GM12878 (cell line): ENCODE results near the gene NRP2. TPM values are rescaled to one million over a fixed set of nuclear protein-coding genes. Genes with fewer than 3 reads are reported as not detected.

Source experiments
- ATAC-seq: fragments of 200-7000 bp; cut with Tn5 transposase; 3 replicates; pipeline ENCODE4 v1.9.1; 2020; ENCODE audit warnings: mild to moderate bottlenecking, moderate library complexity
- BruUV-seq: library from RNA; stranded (reverse); fragments of 400-500 nt; replicated peaks from 2 replicates; lab custom pipeline; 2021; lab: Mats Ljungman, UMichigan
- CTCF ChIA-PET: fragments of 300-600 bp; sonication (Branson Sonifier 250); formaldehyde crosslinking; extraction: SDS; loops from one replicate; lab custom pipeline; 2021; ENCODE audit warnings: inconsistent platforms; lab: Yijun Ruan, JAX
- POLR2A ChIA-PET: fragments of 350-600 bp; formaldehyde crosslinking; extraction: SDS; loops from one replicate; lab custom pipeline; 2021; ENCODE audit warnings: inconsistent platforms; lab: Charles Lee
- RAD21 ChIA-PET: fragments of 300-600 bp; sonication (Branson Sonifier 250); formaldehyde crosslinking; loops from one replicate; lab custom pipeline; 2023; ENCODE audit warnings: antibody characterized with exemption; ENCODE audit not compliant: unreplicated experiment; lab: Charles Lee
- SMC1A ChIA-PET: fragments of 300-600 bp; sonication (Branson Sonifier 250); formaldehyde crosslinking; loops from one replicate; lab custom pipeline; 2023; ENCODE audit not compliant: unreplicated experiment, uncharacterized antibody; lab: Charles Lee
- DNase-seq: peaks from one replicate; pipeline ENCODE4 v3.0.0-alpha.2; 2011; ENCODE audit warnings: low read depth, low spot score
- FAIRE-seq: peaks from 3 replicates; lab custom pipeline; 2011; peaks lifted over from hg19 to GRCh38; lab: Jason Lieb, UNC
- H2AFZ ChIP-seq: 2 replicates; pipeline ENCODE4 v1.6.0; 2011; ENCODE audit warnings: low read depth, low read length, control low read depth; ENCODE audit not compliant: control insufficient read depth
- H3K27ac ChIP-seq: 2 replicates; pipeline ENCODE4 v1.5.1; 2011; ENCODE audit warnings: control low read depth; ENCODE audit not compliant: control insufficient read depth, insufficient read depth
- H3K27me3 ChIP-seq, 2 experiments: replicated peaks in 1 of 2; 2 replicates each; pipeline versions ENCODE4 v1.6.0 to v1.6.1; 2011; ENCODE audit warnings: low read length in 1 of 2; ENCODE audit not compliant: control insufficient read depth in 2 of 2, insufficient read depth in 2 of 2
- H3K36me3 ChIP-seq, 2 experiments: 2 replicates each; pipeline ENCODE4 v1.5.1; 2011; ENCODE audit warnings: low read length in 1 of 2; ENCODE audit not compliant: control insufficient read depth in 2 of 2, insufficient read depth in 2 of 2
- H3K4me1 ChIP-seq: 2 replicates; pipeline ENCODE4 v1.6.1; 2011; ENCODE audit warnings: mild to moderate bottlenecking, low read length, moderate library complexity, mixed read lengths; ENCODE audit not compliant: control insufficient read depth, insufficient read depth
- H3K4me2 ChIP-seq: 2 replicates; pipeline ENCODE4 v1.6.0; 2011; ENCODE audit warnings: control low read depth; ENCODE audit not compliant: control insufficient read depth, insufficient read depth
- H3K4me3 ChIP-seq: fragments of 200-600 bp; sonication (generic); 2 replicates; pipeline ENCODE4 v1.5.1; 2016
- H3K79me2 ChIP-seq: 2 replicates; pipeline ENCODE4 v1.6.0; 2011; ENCODE audit warnings: low read length; ENCODE audit not compliant: control insufficient read depth, insufficient read depth
- H3K9ac ChIP-seq: 2 replicates; pipeline ENCODE4 v1.8.0; 2011; ENCODE audit warnings: low read length, control low read depth, mixed read lengths; ENCODE audit not compliant: control insufficient read depth, insufficient read depth
- H3K9me3 ChIP-seq: replicated peaks from 3 replicates; pipeline ENCODE4 v1.5.1; 2011; ENCODE audit warnings: mild to moderate bottlenecking, low read length; ENCODE audit not compliant: control insufficient read depth, insufficient read depth
- H4K20me1 ChIP-seq: 2 replicates; pipeline ENCODE4 v1.6.0; 2011; ENCODE audit not compliant: control insufficient read depth, insufficient read depth
- CBFB ChIP-seq: IDR thresholded peaks from 2 replicates; pipeline ENCODE4 v1.6.1; 2016; ENCODE audit warnings: antibody characterized with exemption, low read depth
- CEBPB ChIP-seq, 2 experiments: fragments of 150-350 bp in 1 of 2; IDR thresholded peaks; 2 replicates each; pipeline ENCODE4 v1.6.1; 2012 to 2014; ENCODE audit warnings: low read depth in 2 of 2, low read length in 2 of 2, borderline replicate concordance in 1 of 2, inconsistent platforms in 1 of 2
- HDAC6 ChIP-seq: fragments of 200-600 bp; sonication (generic); IDR thresholded peaks from one replicate; pipeline ENCODE4 v1.8.0; 2017; ENCODE audit warnings: antibody characterized with exemption; ENCODE audit not compliant: unreplicated experiment
- IKZF2 ChIP-seq, 2 experiments: fragments of 450-650 bp; IDR thresholded peaks; 2 replicates each; pipeline ENCODE4 v1.6.1; 2017; ENCODE audit warnings: mild to moderate bottlenecking in 2 of 2, moderate library complexity in 2 of 2
- WGBS: methylation state at CpG from one replicate; pipeline ENCODE4 v1.1.6; 2016; ENCODE audit warnings: low lambda C conversion rate; ENCODE audit not compliant: insufficient replicate concordance, insufficient coverage; ENCODE audit errors: missing lambda C conversion rate; 5-methylcytosine and 5-hydroxymethylcytosine counted together
- in situ Hi-C: fragments of 300-500 bp; cut with MboI; formaldehyde crosslinking; loops from 9 replicates; pipeline ENCODE4 v1.14.3; 2018; ENCODE audit warnings: mixed read lengths
- intact Hi-C: fragments of 100-400 bp; cut with micrococcal nuclease; formaldehyde crosslinking; loops from one replicate; pipeline ENCODE4 v1.14.2; 2022; ENCODE audit not compliant: unreplicated experiment
- polyA plus RNA-seq, 11 experiments: library from polyadenylated mRNA; depleted of rRNA in 4 of 11; unstranded in 6 of 11; stranded (reverse) in 5 of 11; fragments of >200 nt; fragmentation: Nextera tagmentation in 4 of 11; fragmentation: Illumina TruSeq in 1 of 11; extraction: Ambion mirVana in 4 of 11; extraction: Trizol in 1 of 11; gene quantifications; 1 replicate in 1 of 11; 2 replicates in 10 of 11; pipeline versions ENCODE4 v1.2.1 to v1.2.3, GENCODE V29; 2011 to 2016; ENCODE audit warnings: inconsistent platforms in 2 of 11, missing spikeins in 2 of 11, low read depth in 1 of 11
- total RNA-seq, 4 experiments: library from RNA; depleted of rRNA in 3 of 4; stranded (reverse); fragments of >200 nt in 3 of 4; fragmentation: Illumina TruSeq in 1 of 4; extraction: Trizol in 1 of 4; gene quantifications; 2 replicates each; pipeline versions ENCODE4 v1.2.1 to v1.2.3, GENCODE V29; 2013 to 2021

NRP2 gene
- total and polyA plus RNA-seq, 10 of the 15 experiments (the other 5 are each of a cell fraction or from before 2014, with no cell fraction given) = 0.06 to 1.2 (median 0.46) TPM

GRCh38 chr2:205769879-205770278 is 87.6 kb downstream of the NRP2 start:
- intact Hi-C loops = loop anchor here (5.0 kb wide), 1 partner anchor 88 kb away; the partner anchor contains the start of gene NRP2
- RAD21 ChIA-PET = no interaction called here
- TF ChIP-seq CEBPB (IDR thresholded peaks at IDR 0.05; ENCODE audit: borderline replicate concordance in 1 of 2, low read depth in 2 of 2, low read length in 2 of 2) (no peak), IKZF2 (IDR thresholded peaks at IDR 0.05) (no peak), CBFB (no peak)
- Histone ChIP-seq H3K4me3 (no peak overlapping the region), H3K27ac (no peak overlapping the region), H3K36me3 (no peaks in the 10 kb centered on the region), H3K9me3 (no peaks in the 10 kb centered on the region), H3K4me1 (no peaks in the 10 kb centered on the region), H3K4me2 (no peak overlapping the region), H3K27me3 (no peaks in the 10 kb centered on the region; a peak in 1 of 4 replicates), H4K20me1 (no peaks in the 10 kb centered on the region), H3K9ac (no peak overlapping the region), H3K79me2 (no peaks in the 10 kb centered on the region), H2AFZ (no peak overlapping the region)
- ATAC-seq = no peak
- no TSS peak for BruUV-seq
- SMC1A ChIA-PET = interaction anchor here (0.9 to 2.0 kb wide), 2 partner anchors 16 to 176 kb away, joined by 4 read pairs; no protein-coding TSS in a partner anchor
- WGBS = 26% methylated on average over 7 of the region's 7 CpGs
- POLR2A ChIA-PET = no interaction called here
- CTCF ChIA-PET = interaction anchor here (0.7 to 1.3 kb wide), 2 partner anchors 45 to 153 kb away, joined by 3 read pairs; no protein-coding TSS in a partner anchor
- DNase-seq = no peak
- no peak for FAIRE-seq
- in situ Hi-C loops = loop anchor here (5.0 to 10.0 kb wide), 2 partner anchors 115 to 152 kb away; no protein-coding TSS in a partner anchor

DNA sequence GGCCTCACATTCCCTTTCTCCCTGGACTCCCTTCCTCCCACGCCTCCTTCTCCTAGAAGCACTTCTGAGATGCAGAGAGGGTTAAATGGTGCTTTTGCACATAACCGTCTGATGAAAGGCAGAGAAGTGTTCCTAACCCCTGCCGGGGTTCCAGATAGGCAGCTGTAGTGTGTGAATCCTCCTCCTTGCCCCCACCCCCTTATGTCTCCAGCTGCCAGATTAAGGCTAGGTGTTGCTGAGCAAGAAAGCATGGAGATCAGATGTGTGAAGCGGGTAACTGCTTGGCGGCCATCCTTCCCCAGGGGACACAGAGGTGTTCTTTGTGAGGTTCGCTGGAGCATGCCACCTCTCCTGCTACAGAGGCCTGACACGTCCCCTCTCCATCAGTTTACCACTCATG is 88.3 kb downstream of the NRP2 start:
- SMC1A ChIA-PET = interaction anchor here (2.0 kb wide), 1 partner anchor 17 kb away, joined by 4 read pairs; no protein-coding TSS in a partner anchor
- FAIRE-seq (no peak), DNase-seq (no peak), ATAC-seq (no peak)
- H3K4me2 ChIP-seq = no peak overlapping the region
- H3K36me3 ChIP-seq = no peaks in the 10 kb centered on the region
- H3K79me2 ChIP-seq = no peaks in the 10 kb centered on the region
- no TSS peak for BruUV-seq
- POLR2A ChIA-PET = no interaction called here
- no peaks in the 10 kb centered on the region for H4K20me1 ChIP-seq
- TF ChIP-seq HDAC6 = no peak
- in situ Hi-C loops = loop anchor here (5.0 to 10.0 kb wide), 2 partner anchors 114 to 152 kb away; no protein-coding TSS in a partner anchor
- H3K27ac ChIP-seq = no peak overlapping the region
- intact Hi-C loops = no loop called here
- H3K9me3 ChIP-seq = no peaks in the 10 kb centered on the region
- H3K4me1 ChIP-seq = no peaks in the 10 kb centered on the region
- CTCF ChIA-PET = interaction anchor here (1.3 kb wide), 1 partner anchor 44 kb away, joined by 3 read pairs; no protein-coding TSS in a partner anchor
- no peak overlapping the region for H3K4me3 ChIP-seq
- H3K9ac ChIP-seq = no peak overlapping the region
- H2AFZ ChIP-seq = no peak overlapping the region
- no peaks in the 10 kb centered on the region; a peak in 1 of 4 replicates for H3K27me3 ChIP-seq
- RAD21 ChIA-PET = no interaction called here
- WGBS = 24% methylated on average over 7 of the region's 7 CpGs
